Sigmoid colon (tissue), 7 donors: ENCODE measurements around the gene MYO5C. TPM values are rescaled to one million over a fixed set of nuclear protein-coding genes. Genes with fewer than 3 reads are reported as not detected.

Experiments used
- DNase-seq: peaks from one replicate; pipeline ENCODE4 v3.0.0-alpha.2; 2019
- H3K27ac ChIP-seq, 4 donors: fragments of 200-600 bp; sonication (generic); one replicate each; pipeline ENCODE4 v1.5.1; 2016 to 2019; ENCODE audit warnings: mild to moderate bottlenecking in 1 of 4
- H3K27me3 ChIP-seq, 3 donors: fragments of 200-600 bp; sonication (generic); one replicate each; pipeline ENCODE4 v1.5.1; 2019; ENCODE audit warnings: mild to moderate bottlenecking in 1 of 3
- H3K36me3 ChIP-seq, 4 donors: fragments of 200-600 bp; sonication (generic); one replicate each; pipeline ENCODE4 v1.5.1; 2016 to 2019
- H3K4me1 ChIP-seq, 4 donors: fragments of 200-600 bp; sonication (generic); one replicate each; pipeline ENCODE4 v1.5.1; 2017 to 2019
- H3K4me3 ChIP-seq, 4 donors: fragments of 200-600 bp; sonication (generic); one replicate each; pipeline ENCODE4 v1.5.1; 2017 to 2019; ENCODE audit warnings: mild to moderate bottlenecking in 2 of 4, moderate library complexity in 1 of 4
- H3K9me3 ChIP-seq, 4 donors: fragments of 200-600 bp in 3 of 4; sonication (generic) in 3 of 4; one replicate each; pipeline versions ENCODE4 v1.5.1 to v1.6.1; 2013 to 2019
- EP300 ChIP-seq, 4 donors: sonication (generic); formaldehyde crosslinking; IDR thresholded peaks; one replicate each; pipeline ENCODE4 v1.6.1; 2017; ENCODE audit warnings: antibody characterized with exemption in 4 of 4
- POLR2A ChIP-seq, 2 donors: fragments of 450-650 bp; IDR thresholded peaks; one replicate each; pipeline ENCODE4 v1.6.1; 2016; ENCODE audit warnings: antibody characterized with exemption in 2 of 2, mild to moderate bottlenecking in 2 of 2, moderate library complexity in 2 of 2
- POLR2AphosphoS5 ChIP-seq, 4 donors: sonication (generic); formaldehyde crosslinking; IDR thresholded peaks; one replicate each; pipeline ENCODE4 v1.6.1; 2017; ENCODE audit warnings: antibody characterized with exemption in 4 of 4
- WGBS, 2 donors: extraction: QIAGEN DNeasy Blood & Tissue Kit; methylation state at CpG; one replicate each; pipeline ENCODE4 v1.1.7; 2013; 5-methylcytosine and 5-hydroxymethylcytosine counted together
- intact Hi-C: fragments of 100-400 bp; cut with DNase I; formaldehyde crosslinking; loops from one replicate; pipeline ENCODE4 v1.15.1; 2023
- polyA plus RNA-seq, 3 donors: library from polyadenylated mRNA; stranded (reverse); fragments of 200-250 nt; gene quantifications; one replicate each; pipeline ENCODE4 v1.2.3, GENCODE V29; 2013
- total RNA-seq, 4 donors: library from RNA; depleted of rRNA; stranded (reverse); fragments of >200 nt; gene quantifications; one replicate each; pipeline ENCODE4 v1.1.0, GENCODE V29; 2016
- TF ChIP-seq, protein P1 (sequence below), 4 experiments: fragments of 450-650 bp in 3 of 4; fragments of 200-600 bp in 1 of 4; IDR thresholded peaks; one replicate each; pipeline ENCODE4 v1.5.1; 2016 to 2019; ENCODE audit warnings: antibody characterized with exemption in 4 of 4, mild to moderate bottlenecking in 3 of 4, moderate library complexity in 2 of 4
- donor health status: healthy with polysubstance abuse.
- donor health status: Bipolar disorder and iron deficiency.
- donor health status: healthy.

The MYO5C gene
- total and polyA plus RNA-seq, 7 donors: 3.6 to 16.5 (median 11.9) TPM

DNA sequence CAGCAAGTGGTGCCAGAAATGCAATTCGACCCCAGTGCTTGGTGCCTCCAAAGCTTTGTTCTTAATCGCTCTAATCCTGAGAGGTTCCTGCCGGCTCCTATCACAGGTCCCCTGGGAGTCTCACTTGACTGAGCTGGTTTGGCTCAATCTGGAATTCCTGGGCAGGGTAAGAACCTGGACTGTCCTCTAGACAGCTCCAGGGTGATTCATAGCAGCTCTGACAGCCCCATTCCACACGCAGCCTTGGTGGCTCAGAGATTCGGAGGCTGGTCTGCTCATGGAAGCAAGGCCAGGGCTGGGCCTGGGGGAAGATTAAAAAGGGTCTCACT is 37.9 kb downstream of the MYO5C start:
- WGBS, 2 donors: 87 to 88% methylated on average over 5 of the region's 5 CpGs
- H3K27me3 ChIP-seq: no peaks in the 10 kb centered on the region
- TF ChIP-seq, protein P1, sequence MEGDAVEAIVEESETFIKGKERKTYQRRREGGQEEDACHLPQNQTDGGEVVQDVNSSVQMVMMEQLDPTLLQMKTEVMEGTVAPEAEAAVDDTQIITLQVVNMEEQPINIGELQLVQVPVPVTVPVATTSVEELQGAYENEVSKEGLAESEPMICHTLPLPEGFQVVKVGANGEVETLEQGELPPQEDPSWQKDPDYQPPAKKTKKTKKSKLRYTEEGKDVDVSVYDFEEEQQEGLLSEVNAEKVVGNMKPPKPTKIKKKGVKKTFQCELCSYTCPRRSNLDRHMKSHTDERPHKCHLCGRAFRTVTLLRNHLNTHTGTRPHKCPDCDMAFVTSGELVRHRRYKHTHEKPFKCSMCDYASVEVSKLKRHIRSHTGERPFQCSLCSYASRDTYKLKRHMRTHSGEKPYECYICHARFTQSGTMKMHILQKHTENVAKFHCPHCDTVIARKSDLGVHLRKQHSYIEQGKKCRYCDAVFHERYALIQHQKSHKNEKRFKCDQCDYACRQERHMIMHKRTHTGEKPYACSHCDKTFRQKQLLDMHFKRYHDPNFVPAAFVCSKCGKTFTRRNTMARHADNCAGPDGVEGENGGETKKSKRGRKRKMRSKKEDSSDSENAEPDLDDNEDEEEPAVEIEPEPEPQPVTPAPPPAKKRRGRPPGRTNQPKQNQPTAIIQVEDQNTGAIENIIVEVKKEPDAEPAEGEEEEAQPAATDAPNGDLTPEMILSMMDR (IDR thresholded peaks at IDR 0.05): no peak
- TF ChIP-seq POLR2A (IDR thresholded peaks at IDR 0.05) (no peak), POLR2AphosphoS5 (IDR thresholded peaks at IDR 0.05) (no peak), EP300 (IDR thresholded peaks at IDR 0.05) (no peak)
- no peaks in the 10 kb centered on the region for H3K36me3 ChIP-seq
- no peaks in the 10 kb centered on the region for H3K9me3 ChIP-seq
- intact Hi-C loops: loop anchor here (5.0 kb wide), 1 partner anchor 70 kb away; no protein-coding TSS in a partner anchor
- no peak overlapping the region for H3K4me3 ChIP-seq
- DNase-seq: no peak
- H3K27ac ChIP-seq: no peak overlapping the region
- peaks cover 2 to 15% (median 13%) of the 10 kb centered on the region in 4 donors for H3K4me1 ChIP-seq

DNA sequence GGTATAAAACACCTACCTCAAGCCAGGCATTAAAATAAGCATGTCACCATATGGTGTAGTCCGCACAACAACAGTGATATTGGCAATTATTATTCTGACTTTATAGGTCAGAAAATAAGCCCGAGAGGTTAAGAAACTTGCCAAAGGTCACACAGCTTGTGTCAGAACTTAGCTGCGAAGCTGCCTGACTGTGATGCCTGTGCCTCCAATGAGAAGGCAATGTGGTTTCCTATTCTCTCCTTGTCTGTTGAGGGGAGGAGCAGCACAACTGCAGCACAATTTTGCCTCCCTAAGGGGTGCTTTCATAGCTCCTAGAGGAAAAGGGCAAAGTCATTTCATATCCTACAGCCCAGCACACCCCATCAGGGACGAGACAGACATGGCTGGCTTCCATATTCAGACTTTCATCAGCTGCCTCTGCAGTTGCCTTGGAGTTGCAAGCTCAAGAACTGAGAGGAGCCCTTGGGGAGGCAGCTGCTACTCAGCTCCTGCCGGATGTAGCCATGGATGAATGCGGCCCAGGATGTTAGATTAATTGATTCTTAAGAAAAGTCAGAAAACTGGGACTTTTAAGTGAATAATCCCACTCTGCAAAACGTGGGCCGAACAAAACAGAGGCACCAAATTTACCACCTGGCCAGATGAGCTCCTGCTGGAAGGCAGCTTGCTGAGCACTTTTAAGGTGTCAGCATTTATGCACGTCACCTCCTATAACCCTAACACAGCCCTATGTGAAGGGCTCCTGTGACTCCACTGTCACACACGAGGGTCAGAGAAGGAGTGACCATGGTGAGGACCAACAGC is 38.5 kb downstream of the MYO5C start:
- no peak for DNase-seq
- Histone ChIP-seq H3K36me3 (no peaks in the 10 kb centered on the region), H3K9me3 (no peaks in the 10 kb centered on the region), H3K4me3 (no peak overlapping the region), H3K27ac (no peak overlapping the region), H3K4me1 (peaks cover 2 to 9% (median 9%) of the 10 kb centered on the region in 4 donors), H3K27me3 (no peaks in the 10 kb centered on the region)
- intact Hi-C loops: loop anchor here (1.0 to 5.0 kb wide), 2 partner anchors 70 to 478 kb away; no protein-coding TSS in a partner anchor
- TF ChIP-seq, protein P1 (IDR thresholded peaks at IDR 0.05): no peak
- TF ChIP-seq POLR2AphosphoS5 (IDR thresholded peaks at IDR 0.05): no peak
- TF ChIP-seq EP300 (IDR thresholded peaks at IDR 0.05): no peak
- WGBS, 2 donors: 82 to 87% methylated on average over 10 of the region's 10 CpGs

DNA sequence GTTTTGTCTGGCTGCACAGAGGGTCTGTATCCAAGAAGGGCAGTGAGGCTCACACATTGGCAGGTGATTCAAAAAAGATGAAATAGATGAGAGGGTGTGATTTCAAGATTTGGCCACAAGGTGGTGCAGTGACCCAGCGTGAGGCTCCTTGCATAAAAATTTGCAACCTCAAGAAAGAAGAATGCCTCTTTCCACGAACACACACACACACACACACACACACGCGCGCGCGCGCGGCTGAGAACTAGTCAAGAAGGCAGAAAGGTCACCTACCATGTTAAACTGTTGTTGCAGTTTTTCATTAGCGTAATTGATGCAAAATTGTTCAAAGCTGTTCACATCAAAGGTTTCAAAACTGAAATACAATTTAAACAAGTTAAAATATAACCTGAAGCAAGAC is 39.2 kb downstream of the MYO5C start:
- Histone ChIP-seq H3K4me3 (no peak overlapping the region), H3K27ac (no peak overlapping the region), H3K36me3 (no peaks in the 10 kb centered on the region), H3K9me3 (no peaks in the 10 kb centered on the region), H3K27me3 (no peaks in the 10 kb centered on the region), H3K4me1 (peaks cover 0 to 2% (median 1%) of the 10 kb centered on the region in 4 donors)
- WGBS, 2 donors: 3 to 7% methylated on average over 10 of the region's 10 CpGs
- DNase-seq: peak; percentile 82
- TF ChIP-seq, protein P1 (IDR thresholded peaks at IDR 0.05): peak; percentile 26 to 85 (median 74)
- no peak for TF ChIP-seq EP300 (IDR thresholded peaks at IDR 0.05)
- TF ChIP-seq POLR2AphosphoS5 (IDR thresholded peaks at IDR 0.05): no peak
- no peak for TF ChIP-seq POLR2A (IDR thresholded peaks at IDR 0.05)
- intact Hi-C loops: loop anchor here (1.0 to 5.0 kb wide), 2 partner anchors 71 to 479 kb away; no protein-coding TSS in a partner anchor

DNA sequence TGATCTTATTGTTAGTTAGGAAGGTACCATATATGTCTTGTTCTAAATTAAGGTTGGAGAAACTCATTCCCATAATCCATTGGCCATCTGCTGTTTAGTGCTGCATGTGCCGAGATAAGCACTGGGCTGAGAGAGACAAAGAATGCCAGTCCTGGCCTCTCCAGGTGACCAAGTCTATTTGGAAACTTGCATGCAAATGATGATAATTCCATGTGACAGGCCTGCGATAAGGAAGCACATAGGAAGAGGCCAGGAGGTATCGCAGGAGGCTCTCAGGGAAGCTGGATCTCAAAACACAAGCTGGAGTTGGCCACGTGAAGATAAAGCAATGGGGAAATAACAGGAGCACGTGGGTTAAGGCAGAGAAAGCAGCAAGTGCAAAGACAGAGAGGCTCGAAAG is 39.7 kb downstream of the MYO5C start:
- 58 to 73% methylated on average over 6 of the region's 6 CpGs for WGBS, 2 donors
- Histone ChIP-seq H3K36me3 (no peaks in the 10 kb centered on the region), H3K9me3 (no peaks in the 10 kb centered on the region), H3K27ac (no peak overlapping the region), H3K27me3 (no peaks in the 10 kb centered on the region), H3K4me3 (no peak overlapping the region), H3K4me1 (no peaks in the 10 kb centered on the region)
- no peak for DNase-seq
- intact Hi-C loops: loop anchor here (1.0 to 5.0 kb wide), 2 partner anchors 71 to 479 kb away; no protein-coding TSS in a partner anchor
- TF ChIP-seq EP300 (IDR thresholded peaks at IDR 0.05): no peak
- TF ChIP-seq POLR2AphosphoS5 (IDR thresholded peaks at IDR 0.05): no peak
- TF ChIP-seq, protein P1 (IDR thresholded peaks at IDR 0.05): no peak
- TF ChIP-seq POLR2A (IDR thresholded peaks at IDR 0.05): no peak
